Heart right ventricle (tissue), 16 donors: ENCODE measurements around the gene ASIC3. TPM values are rescaled to one million over a fixed set of nuclear protein-coding genes. Genes with fewer than 3 reads are reported as not detected.

Experiments
- ATAC-seq, 8 donors: fragments of 200-7000 bp; cut with Tn5 transposase; one replicate each; pipeline ENCODE4 v1.9.1; 2020; ENCODE audit warnings: mild to moderate bottlenecking in 8 of 8, moderate library complexity in 8 of 8, moderate number of reproducible peaks in 1 of 8
- DNase-seq, 2 donors: peaks; one replicate each; pipeline ENCODE4 v3.0.0-alpha.2; 2020
- H3K27ac ChIP-seq, 10 donors: fragments of 200-600 bp; sonication (generic) in 2 of 10; one replicate each; pipeline versions ENCODE4 v1.5.0 to v1.8.0; 2020 to 2022; ENCODE audit warnings: mild to moderate bottlenecking in 3 of 10
- H3K27me3 ChIP-seq, 7 donors: fragments of 200-600 bp; one replicate each; pipeline ENCODE4 v1.8.0; 2021 to 2022; ENCODE audit warnings: mild to moderate bottlenecking in 2 of 7
- H3K36me3 ChIP-seq, 9 donors: fragments of 200-600 bp; sonication (generic) in 1 of 9; one replicate each; pipeline versions ENCODE4 v1.5.0 to v1.8.0; 2020 to 2022; ENCODE audit warnings: mild to moderate bottlenecking in 2 of 9
- H3K4me1 ChIP-seq, 9 donors: fragments of 200-600 bp; sonication (generic) in 1 of 9; one replicate each; pipeline versions ENCODE4 v1.5.0 to v1.8.0; 2020 to 2022; ENCODE audit warnings: mild to moderate bottlenecking in 4 of 9
- H3K4me3 ChIP-seq, 10 donors: fragments of 200-600 bp; sonication (generic) in 2 of 10; one replicate each; pipeline versions ENCODE4 v1.5.0 to v1.8.0; 2020 to 2022; ENCODE audit warnings: mild to moderate bottlenecking in 7 of 10, moderate library complexity in 2 of 10
- H3K9me3 ChIP-seq, 11 donors: fragments of 200-600 bp in 10 of 11; sonication (generic) in 2 of 11; one replicate each; pipeline versions ENCODE4 v1.5.0 to v1.8.0; 2013 to 2022; ENCODE audit warnings: mild to moderate bottlenecking in 2 of 11, control low read depth in 1 of 11, moderate library complexity in 1 of 11
- WGBS, 2 donors: extraction: QIAGEN DNeasy Blood & Tissue Kit; methylation state at CpG; one replicate each; pipeline ENCODE4 v1.1.7; 2013; ENCODE audit warnings: inconsistent platforms in 1 of 2; 5-methylcytosine and 5-hydroxymethylcytosine counted together
- intact Hi-C, 10 donors: fragments of 100-400 bp; cut with DNase I; formaldehyde crosslinking; loops; one replicate each; pipeline versions ENCODE4 v1.11.1 to v1.14.2; 2022
- polyA plus RNA-seq, 2 donors: library from polyadenylated mRNA; stranded (reverse); fragments of 200-250 nt; gene quantifications; one replicate each; pipeline ENCODE4 v1.2.3, GENCODE V29; 2013
- total RNA-seq, 10 donors: library from RNA; stranded (reverse); fragmentation: NEBNext Ultra II Directional in 3 of 10; extraction: Animal tissue kit (Norgen Biotek cat#: 25700) in 3 of 10; gene quantifications; one replicate each; pipeline versions ENCODE4 v1.2.1 to v1.2.4, GENCODE V29; 2021 to 2023
- TF ChIP-seq, protein P1 (sequence below), 9 donors: fragments of 200-600 bp; sonication (generic) in 2 of 9; IDR thresholded peaks; one replicate each; pipeline versions ENCODE4 v1.5.0 to v1.8.0; 2021 to 2022; ENCODE audit warnings: antibody characterized with exemption in 9 of 9, mild to moderate bottlenecking in 5 of 9, moderate library complexity in 1 of 9
- donor health status: Arrhythmogenic right ventricular cardiomyopathy.
- donor health status: ischemic (EF 13 %, LVEDD 7.1; RV severe dilation, severe dysfunction).
- donor health status: healthy with polysubstance abuse.
- donor health status: DM: no; HTN: yes; CAD: no.
- donor health status: DM: no; HTN: no; CAD: no.
- donor health status: ischemic (EF 25% LVEDD 6.9; RV normal size, moderate dysfunction).
- donor health status: ischemic (EF 25% LVEDD 5.7; RV mildly dilated, moderate dysfunction).
- donor health status: healthy.
- donor health status: DM: yes; HTN: yes; CAD: no.
- donor health status: Ischemic cardiomyopathy.
- donor health status: ischemic (EF 35%, LVEDD 5.7; RV mildly dilated, moderate dysfunction).
- donor health status: nonischemic (EF 11% LVEDD 7.7; RV severe dilation, severe dysfunction).
- donor health status: DM: yes; HTN: yes; CAD: no.
- donor health status: PGD.
- donor health status: ischemic (EF 29% LVEDD 5.4; RV normal size, mild dysfunction).
- donor health status: nonischemic (EF 23%, LVEDD 6.1; RV moderate dilation, normal function).

The ASIC3 gene
- total and polyA plus RNA-seq, 12 donors: 3.2 to 38.8 (median 5.6) TPM

GRCh38 chr7:151051108-151051507 is 2.8 kb downstream of the ASIC3 start:
- Histone ChIP-seq H3K4me1 (peaks cover 3 to 16% (median 9%) of the 10 kb centered on the region in 9 donors), H3K9me3 (no peaks in the 10 kb centered on the region), H3K4me3 (peak overlapping the region in 3 of 10 donors; percentile 11 to 26 (median 24)), H3K27ac (no peak overlapping the region), H3K27me3 (peaks cover 0 to 15% (median 0%) of the 10 kb centered on the region in 7 donors), H3K36me3 (peaks cover 0 to 12% (median 0%) of the 10 kb centered on the region in 9 donors)
- WGBS, 2 donors: 2% methylated on average over 50 of the region's 50 CpGs
- intact Hi-C loops: loop anchor here in 1 of 10 donors (10.0 kb wide), 1 partner anchor 64 kb away; no protein-coding TSS in a partner anchor
- peak; percentile 36 to 69 for DNase-seq
- peak; percentile 49 to 71 (median 66) for ATAC-seq
- TF ChIP-seq, protein P1, sequence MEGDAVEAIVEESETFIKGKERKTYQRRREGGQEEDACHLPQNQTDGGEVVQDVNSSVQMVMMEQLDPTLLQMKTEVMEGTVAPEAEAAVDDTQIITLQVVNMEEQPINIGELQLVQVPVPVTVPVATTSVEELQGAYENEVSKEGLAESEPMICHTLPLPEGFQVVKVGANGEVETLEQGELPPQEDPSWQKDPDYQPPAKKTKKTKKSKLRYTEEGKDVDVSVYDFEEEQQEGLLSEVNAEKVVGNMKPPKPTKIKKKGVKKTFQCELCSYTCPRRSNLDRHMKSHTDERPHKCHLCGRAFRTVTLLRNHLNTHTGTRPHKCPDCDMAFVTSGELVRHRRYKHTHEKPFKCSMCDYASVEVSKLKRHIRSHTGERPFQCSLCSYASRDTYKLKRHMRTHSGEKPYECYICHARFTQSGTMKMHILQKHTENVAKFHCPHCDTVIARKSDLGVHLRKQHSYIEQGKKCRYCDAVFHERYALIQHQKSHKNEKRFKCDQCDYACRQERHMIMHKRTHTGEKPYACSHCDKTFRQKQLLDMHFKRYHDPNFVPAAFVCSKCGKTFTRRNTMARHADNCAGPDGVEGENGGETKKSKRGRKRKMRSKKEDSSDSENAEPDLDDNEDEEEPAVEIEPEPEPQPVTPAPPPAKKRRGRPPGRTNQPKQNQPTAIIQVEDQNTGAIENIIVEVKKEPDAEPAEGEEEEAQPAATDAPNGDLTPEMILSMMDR (IDR thresholded peaks at IDR 0.05): no peak

GRCh38 chr7:151053096-151053495 is 4.8 kb downstream of the ASIC3 start:
- intact Hi-C loops: loop anchor here in 1 of 10 donors (10.0 kb wide), 1 partner anchor 62 kb away; no protein-coding TSS in a partner anchor
- Histone ChIP-seq H3K36me3 (peaks cover 0 to 7% (median 0%) of the 10 kb centered on the region in 9 donors), H3K27me3 (peaks cover 0 to 15% (median 0%) of the 10 kb centered on the region in 7 donors), H3K9me3 (no peaks in the 10 kb centered on the region), H3K4me1 (peaks cover 10 to 22% (median 18%) of the 10 kb centered on the region in 9 donors), H3K27ac (no peak overlapping the region), H3K4me3 (no peak overlapping the region)
- TF ChIP-seq, protein P1 (IDR thresholded peaks at IDR 0.05): no peak
- WGBS, 2 donors: 75 to 82% methylated on average over 4 of the region's 4 CpGs
- DNase-seq: no peak
- no peak for ATAC-seq

- no peak overlapping the region for H3K27ac ChIP-seq
- TF ChIP-seq, protein P1 (IDR thresholded peaks at IDR 0.05): no peak
- peaks cover 0 to 15% (median 0%) of the 10 kb centered on the region in 7 donors for H3K27me3 ChIP-seq
- H3K36me3 ChIP-seq: peaks cover 0 to 7% (median 0%) of the 10 kb centered on the region in 9 donors
- 84 to 98% methylated on average over 8 of the region's 8 CpGs for WGBS, 2 donors
- no peaks in the 10 kb centered on the region for H3K9me3 ChIP-seq
- no peak overlapping the region for H3K4me3 ChIP-seq
- intact Hi-C loops: loop anchor here in 1 of 10 donors (10.0 kb wide), 1 partner anchor 61 kb away; no protein-coding TSS in a partner anchor
- ATAC-seq (no peak), DNase-seq (no peak)
- peaks cover 14 to 28% (median 23%) of the 10 kb centered on the region in 9 donors for H3K4me1 ChIP-seq
Observed at GRCh38 chr7:151053751-151054150, 5.4 kb downstream of the ASIC3 start.

DNA sequence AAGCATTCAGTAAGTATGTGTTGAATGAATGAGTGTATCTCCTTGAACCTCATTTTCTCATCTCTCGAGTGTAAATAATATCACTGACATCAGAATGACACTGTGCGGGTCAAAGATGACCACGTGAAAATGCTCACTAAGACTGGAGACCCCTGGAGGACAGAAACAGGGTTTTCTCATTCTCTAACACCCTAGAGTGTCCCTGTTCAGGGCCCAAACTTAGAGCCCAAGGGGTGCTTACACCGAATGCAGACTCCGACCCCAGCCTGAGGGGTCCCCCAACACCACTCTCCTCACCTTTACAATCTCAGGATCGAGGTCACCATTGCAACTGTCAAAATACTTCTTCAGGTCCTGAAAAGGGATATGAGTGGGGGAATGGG is 7.9 kb downstream of the ASIC3 start:
- 87 to 91% methylated on average over 6 of the region's 6 CpGs for WGBS, 2 donors
- no peak for ATAC-seq
- H3K4me1 ChIP-seq: peaks cover 22 to 40% (median 33%) of the 10 kb centered on the region in 9 donors
- H3K36me3 ChIP-seq: peaks cover 0 to 7% (median 0%) of the 10 kb centered on the region in 9 donors
- TF ChIP-seq, protein P1 (IDR thresholded peaks at IDR 0.05): no peak
- no peaks in the 10 kb centered on the region for H3K9me3 ChIP-seq
- no peak for DNase-seq
- H3K4me3 ChIP-seq: no peak overlapping the region
- H3K27ac ChIP-seq: no peak overlapping the region
- H3K27me3 ChIP-seq: no peaks in the 10 kb centered on the region
- intact Hi-C loops: loop anchor here in 2 of 10 donors (2.0 to 10.0 kb wide), 2 partner anchors 25 to 59 kb away; no protein-coding TSS in a partner anchor
